Activated CD4-positive, alpha-beta T cell treated with anti-CD3 and anti-CD28 coated beads, Interleukin-10, Interleukin-2, amounts not matched to agents 100 ng/mL and 50 ng/mL, durations not matched to agents 16 hours and 8 hours (primary cell): Measurements from ENCODE around the gene PVRIG.
A peak's percentile ranks its signal among the peaks of the same experiment; 100 is the strongest.
"Not testable (repeated sequence)": the region's sequence is repeated elsewhere in the genome, so short reads cannot be mapped to it uniquely, and the experiment has no call there.

Experiments
- DNase-seq: peaks from one replicate; pipeline ENCODE4 v3.0.0-alpha.2; 2020

PVRIG gene

DNA sequence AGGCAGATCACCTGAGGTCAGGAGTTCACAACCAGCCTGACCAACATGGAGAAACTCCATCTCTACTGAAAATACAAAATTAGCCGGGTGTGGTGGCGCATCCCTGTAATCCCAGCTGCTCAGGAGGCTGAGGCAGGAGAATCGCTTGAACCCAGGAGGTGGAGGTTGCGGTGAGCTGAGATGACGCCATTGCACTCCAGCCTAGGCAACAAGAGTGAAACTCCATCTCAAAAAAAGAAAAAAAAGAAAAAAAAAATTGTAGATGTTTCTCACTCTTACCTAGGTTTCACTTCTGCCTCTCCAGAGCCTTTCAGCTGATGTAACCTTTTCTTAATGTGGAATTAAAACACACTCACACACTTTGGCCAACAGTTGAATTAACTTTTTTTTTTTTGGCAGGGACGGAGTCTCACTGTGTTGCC, 23.8 kb upstream of the PVRIG start:
- DNase-seq, result not testable (repeated sequence)

DNA sequence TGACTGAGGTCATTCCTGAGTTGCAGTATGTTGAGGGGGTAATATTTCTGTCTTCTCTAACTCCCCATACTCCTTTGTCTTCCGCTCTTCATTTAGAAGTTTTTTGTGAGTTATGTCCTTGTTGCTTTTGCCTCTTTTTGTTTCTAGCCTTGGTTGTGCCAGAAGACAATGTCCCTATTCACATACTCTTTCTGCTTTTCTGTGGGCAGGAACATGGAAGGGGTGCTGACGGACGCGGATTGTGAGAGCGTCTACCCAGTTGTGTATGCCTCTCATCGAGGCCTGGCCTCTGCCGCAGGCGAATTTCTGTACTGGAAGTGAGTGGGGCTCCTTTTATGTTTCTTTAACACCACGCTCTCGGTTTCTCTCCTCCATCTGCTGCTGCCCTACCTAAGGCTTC, 21.5 kb upstream of the PVRIG start:
- DNase-seq, result no peak

DNA sequence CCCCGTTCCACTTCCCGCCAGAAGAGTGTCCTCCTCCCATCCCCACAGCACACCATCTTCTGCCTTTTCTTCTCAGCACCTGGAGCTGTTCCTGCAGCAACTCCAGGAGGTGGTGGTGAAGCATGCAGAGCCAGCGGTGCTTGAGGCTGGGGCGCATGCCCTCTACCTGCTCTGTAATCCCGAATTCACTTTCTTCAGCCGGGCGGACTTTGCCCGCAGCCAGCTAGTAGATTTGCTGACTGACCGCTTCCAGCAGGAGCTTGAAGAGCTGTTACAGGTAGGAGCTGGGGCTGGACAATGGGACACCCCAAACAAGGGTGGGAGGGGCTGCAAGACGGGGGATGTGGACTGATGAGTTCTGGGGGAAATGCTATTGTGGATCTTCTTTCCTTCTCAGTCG, 19.1 kb upstream of the PVRIG start:
- no peak for DNase-seq

DNA sequence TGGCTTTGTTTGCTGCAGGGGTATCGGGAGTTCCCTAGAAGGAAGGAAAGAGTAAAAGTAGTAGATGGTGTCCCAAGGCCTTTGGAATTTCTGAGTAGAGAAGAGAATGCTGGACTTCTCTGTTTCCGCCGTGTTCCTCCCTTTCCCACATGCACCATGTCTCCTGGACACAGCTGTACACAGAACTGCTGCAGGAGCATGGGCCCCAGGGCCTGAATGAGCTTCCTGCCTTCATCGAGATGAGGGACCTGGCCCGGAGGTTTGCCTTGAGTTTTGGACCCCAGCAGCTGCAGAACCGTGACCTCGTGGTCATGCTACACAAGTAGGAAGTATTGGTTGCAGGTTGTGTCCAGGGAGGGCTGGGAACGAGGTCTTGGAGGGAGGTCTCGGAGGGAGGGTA, 15.3 kb upstream of the PVRIG start:
- DNase-seq, result no peak

DNA sequence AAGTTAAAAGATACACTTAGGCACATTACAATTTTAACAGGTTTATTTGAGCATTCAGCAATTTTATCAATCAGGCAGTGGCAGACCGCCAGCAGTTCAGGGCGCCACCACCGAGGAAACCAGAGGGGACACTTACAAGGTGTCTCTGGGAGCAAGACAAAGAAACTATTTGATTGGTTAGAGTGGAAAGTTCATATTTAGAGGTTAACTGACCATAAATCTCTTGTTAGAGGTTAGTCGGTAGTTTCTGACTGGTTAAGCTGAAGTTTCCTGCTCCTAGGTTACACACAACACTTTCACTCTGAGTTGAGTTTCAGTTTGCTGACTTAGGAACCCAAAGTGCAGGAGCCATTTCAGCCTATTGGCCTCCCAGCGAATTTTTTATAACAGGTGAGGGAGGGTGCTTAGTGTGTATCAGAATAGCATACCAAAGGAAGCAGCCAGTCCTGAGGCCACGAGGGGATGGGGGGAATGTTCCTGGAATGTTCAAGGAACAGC, 10.8 kb upstream of the PVRIG start:
- peak; percentile 92 for DNase-seq

DNA sequence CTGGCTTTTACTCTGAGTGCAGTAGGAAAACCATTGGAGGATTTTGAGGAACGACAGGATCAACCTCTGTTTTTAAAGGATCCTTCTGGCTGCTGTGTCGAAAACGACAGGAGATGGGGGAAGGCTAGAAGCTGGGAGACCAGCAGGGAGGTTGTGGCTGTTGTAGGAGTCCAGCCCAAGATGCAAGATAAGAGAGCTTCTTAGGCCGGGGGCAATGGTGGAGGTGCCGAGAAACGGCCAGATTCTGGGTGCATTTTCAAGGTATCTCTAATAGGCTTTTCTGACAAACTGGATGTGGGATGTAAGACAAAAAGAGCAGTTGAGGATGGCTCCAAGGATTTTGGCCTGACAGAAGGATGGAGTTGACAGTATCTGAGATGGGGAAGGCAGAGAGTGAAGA, 10.3 kb upstream of the PVRIG start:
- no peak for DNase-seq

DNA sequence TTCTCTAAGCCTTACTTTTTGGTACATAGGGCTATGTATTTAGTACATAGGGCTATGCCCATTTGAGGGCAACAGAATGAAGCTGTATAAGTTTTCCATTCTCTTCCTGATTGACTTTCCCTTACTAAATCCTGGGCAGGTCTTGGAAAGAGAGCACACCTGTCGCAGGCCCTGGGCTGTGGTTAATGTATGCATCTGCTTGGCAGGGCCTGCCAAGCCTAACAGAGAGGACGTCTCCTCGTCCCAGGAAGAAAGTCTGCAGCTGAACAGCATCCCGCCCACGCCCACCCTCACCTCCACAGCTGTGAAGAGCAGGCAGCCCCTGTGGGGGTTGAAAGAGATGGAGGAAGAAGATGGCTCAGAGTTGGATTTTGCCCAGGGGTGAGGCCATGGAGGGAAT, 8.9 kb upstream of the PVRIG start:
- no peak for DNase-seq

DNA sequence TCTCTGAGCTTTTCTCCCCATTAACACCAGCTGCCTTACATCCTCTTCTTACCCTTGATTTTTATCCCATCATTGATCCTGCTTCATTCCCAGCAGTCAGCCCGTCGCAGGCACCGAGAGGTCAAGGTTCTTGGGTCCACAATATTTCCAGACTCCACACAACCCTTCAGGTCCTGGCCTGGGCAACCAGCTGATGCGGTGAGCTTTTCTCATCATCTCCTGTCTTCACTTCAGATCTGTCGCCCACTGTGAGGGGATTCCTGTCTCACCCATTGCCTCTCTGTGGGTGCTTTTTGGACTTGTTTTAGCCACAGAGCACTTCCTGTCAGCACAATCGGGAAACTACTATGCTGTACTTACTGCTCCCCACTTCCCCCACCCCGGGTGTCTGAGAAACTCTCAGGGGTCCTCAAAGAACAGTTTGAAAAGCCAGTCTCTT, 8.4 kb upstream of the PVRIG start:
- DNase-seq, result peak; percentile 64

DNA sequence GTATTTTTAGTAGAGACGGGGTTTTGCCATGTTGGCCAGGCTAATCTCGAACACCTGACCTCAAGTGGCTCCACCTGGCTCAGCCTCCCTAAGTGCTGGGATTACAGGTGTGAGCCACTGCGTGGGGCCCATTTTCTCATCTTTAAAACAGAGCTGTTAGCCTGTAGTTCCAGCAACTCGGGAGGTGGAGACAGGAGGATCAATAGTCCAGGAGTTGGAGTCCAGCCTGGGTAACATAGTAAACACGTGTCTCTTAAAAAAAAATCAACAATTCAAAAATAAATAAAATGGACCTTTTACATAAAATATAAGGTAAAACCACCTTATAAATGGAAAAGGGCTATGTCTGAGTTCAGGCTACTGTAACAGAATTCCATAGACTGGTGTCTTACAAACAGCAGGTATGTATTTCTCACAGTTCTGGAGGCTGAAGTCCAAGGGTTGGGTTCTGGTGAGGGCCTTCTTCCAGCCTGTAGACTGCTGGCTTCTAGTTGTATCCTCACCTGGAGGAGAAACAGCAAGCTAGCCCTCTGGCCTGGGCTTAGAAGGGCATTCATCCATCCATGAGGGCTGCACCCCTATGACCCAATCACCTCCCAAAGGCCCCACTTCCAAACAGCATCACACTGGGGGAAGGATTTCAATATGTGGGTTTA, 7.0 kb upstream of the PVRIG start:
- DNase-seq, result no peak

DNA sequence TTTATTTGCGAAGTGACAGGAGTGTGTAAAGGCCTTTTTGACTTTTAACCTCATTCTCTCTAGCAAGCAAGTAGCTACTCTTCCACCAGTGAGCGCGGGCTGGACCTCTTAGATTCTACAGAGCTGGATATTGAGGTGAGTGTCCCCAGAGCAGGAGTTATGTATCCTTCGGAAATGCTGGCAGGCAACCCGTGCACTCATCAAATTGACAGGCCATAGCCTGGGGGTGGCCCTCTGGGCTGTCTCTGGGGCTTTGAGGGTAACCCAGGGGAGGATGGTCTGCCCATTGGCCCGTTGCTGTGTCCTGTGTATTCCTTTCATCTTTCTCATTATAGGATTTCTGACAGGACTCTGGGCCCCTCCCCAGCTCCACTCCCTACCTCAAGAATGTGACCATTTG, 6.1 kb upstream of the PVRIG start:
- no peak for DNase-seq

DNA sequence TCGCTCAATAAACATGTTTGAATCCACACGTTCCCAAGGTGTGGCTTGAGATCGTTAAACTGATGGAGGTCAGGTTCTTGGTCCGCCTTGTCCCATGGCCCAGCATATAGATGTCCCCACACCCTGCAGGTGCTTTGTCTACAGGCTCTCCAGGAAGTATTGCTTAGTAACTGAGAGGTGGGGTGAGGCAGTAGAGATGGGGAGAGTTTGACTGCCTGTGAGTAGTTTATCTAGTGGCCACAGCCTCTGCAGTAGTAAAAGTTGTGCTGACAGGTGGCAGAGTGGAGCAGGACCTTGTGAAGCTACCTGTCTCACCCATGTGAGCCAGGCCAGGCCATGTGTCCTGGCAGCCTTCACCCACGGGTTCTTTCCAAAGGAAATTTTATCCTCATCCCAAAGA, 5.4 kb upstream of the PVRIG start:
- DNase-seq, result not testable (repeated sequence)

DNA sequence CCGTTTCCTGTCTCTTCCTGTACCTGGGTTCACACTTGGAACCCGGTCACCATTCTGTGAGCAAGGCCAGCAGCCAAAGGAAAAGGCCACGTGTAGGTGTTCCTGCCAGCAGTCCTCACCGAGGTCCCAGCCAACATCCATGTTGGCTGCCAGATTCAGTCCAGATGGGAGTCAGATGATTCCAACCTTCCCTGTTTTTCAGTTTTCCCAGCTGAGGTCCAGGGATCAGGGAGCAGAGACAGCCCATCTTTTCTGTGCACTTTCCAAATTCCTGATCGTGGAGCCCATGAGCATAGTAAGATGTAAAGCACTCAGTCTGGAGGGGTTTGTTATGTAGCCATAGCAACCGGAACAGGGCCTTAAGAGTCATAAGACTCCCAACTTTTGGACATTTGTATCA, 3.9 kb upstream of the PVRIG start:
- DNase-seq, result no peak

DNA sequence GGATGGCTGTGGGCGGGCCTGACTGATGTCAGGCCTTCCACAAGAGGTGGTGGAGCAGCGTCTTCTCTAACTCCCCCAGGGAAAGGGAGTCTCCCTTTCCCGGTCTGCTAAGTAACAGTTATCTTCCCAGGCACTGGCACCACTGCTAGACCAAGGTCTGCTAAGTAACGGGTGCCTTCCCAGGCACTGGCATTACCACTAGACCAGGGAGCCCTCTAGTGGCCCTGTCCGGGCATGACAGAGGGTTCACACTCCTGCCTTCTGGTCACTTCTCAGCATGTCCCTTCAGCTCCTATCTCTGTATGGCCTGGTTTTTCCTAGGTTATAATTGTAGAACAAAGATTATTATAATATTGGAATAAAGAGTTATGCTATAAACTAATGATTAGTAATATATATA, 1.8 kb upstream of the PVRIG start:
- DNase-seq, result peak; percentile 91

DNA sequence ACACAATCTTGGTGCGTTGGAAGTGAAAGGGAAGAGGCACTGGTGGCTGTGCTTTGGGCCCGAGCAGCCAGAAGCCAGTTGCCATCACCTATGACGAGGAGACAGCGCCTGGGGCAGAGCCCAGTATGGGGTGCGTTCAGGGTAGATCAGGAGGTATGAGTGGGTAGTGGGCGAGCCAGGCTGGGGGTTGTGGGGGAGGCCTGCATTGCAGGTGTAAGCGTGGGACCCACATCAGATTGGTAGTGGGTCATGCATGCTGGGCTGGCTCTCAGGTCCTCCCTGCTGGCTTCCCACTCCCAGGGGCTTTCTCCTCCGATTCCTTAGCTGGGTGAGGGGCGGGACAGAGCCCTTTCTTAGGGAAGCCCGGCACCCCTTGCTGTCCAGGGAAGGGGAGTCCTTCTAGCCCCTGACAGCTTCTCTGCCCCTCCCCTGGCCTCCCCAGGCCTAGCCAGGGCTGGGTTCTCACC, 445 bp upstream of the PVRIG start:
- peak; percentile 47 for DNase-seq

DNA sequence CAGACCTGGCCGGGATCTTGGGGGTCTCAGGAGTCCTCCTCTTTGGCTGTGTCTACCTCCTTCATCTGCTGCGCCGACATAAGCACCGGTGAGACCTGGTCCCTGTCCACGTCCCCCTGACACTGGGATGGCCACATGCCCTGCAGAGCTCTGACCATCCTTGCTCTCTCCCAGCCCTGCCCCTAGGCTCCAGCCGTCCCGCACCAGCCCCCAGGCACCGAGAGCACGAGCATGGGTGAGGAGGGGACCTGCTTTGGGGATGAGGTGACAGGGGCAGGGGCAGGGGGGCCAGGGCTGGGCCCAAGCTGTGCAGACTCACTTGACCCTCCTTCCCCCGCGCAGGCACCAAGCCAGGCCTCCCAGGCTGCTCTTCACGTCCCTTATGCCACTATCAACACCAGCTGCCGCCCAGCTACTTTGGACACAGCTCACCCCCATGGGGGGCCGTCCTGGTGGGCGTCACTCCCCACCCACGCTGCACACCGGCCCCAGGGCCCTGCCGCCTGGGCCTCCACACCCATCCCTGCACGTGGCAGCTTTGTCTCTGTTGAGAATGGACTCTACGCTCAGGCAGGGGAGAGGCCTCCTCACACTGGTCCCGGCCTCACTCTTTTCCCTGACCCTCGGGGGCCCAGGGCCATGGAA, 959 bp downstream of the PVRIG start:
- DNase-seq, result no peak

DNA sequence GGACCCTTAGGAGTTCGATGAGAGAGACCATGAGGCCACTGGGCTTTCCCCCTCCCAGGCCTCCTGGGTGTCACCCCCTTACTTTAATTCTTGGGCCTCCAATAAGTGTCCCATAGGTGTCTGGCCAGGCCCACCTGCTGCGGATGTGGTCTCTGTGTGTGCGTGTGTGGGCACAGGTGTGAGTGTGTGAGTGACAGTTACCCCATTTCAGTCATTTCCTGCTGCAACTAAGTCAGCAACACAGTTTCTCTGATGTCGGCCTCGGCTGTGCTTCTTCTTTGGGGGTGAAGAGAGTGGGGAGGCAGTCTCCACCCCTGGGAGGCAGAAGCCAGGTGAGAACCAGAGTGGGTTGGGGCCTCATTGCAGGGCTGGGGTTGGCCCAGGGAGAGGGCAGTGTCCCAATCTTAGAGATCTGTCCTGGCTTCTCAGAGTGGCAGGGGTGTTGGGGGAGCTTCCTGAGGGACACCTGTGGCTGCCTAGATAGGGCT, 1.5 kb downstream of the PVRIG start:
- peak; percentile 91 for DNase-seq

DNA sequence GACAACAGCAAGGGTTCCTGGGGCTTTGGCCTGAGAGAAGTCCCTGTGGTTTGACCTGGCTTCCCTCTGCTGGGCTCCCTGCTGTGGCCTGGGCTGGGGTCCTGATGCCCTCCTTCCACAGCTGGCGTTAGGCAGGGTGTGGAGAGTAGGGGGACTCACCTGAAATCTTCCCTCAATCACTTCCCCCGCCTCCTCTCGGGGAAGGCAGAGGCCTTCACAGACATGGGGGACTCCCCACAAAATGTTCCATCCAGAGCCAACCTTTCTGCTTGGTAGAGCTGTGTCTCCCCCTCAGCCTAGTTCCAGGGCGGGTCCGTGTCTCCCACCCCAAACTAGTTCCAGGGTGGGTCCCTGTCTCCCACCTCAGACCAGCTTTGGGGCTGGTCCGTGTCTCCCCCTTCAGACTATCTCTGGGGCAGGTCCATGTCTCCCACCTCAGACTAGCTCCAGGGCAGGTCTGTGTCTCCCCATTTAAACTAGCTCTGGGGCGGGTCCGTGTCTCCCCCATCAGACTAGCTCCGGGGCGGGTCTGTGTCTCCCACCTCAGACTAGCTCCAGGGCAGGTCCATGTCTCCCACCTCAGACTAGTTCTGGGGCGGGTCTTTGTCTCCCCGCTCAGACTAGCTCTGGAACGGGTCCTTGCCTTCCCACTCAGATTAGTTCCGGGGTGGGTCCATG, 2.2 kb downstream of the PVRIG start:
- no peak for DNase-seq

DNA sequence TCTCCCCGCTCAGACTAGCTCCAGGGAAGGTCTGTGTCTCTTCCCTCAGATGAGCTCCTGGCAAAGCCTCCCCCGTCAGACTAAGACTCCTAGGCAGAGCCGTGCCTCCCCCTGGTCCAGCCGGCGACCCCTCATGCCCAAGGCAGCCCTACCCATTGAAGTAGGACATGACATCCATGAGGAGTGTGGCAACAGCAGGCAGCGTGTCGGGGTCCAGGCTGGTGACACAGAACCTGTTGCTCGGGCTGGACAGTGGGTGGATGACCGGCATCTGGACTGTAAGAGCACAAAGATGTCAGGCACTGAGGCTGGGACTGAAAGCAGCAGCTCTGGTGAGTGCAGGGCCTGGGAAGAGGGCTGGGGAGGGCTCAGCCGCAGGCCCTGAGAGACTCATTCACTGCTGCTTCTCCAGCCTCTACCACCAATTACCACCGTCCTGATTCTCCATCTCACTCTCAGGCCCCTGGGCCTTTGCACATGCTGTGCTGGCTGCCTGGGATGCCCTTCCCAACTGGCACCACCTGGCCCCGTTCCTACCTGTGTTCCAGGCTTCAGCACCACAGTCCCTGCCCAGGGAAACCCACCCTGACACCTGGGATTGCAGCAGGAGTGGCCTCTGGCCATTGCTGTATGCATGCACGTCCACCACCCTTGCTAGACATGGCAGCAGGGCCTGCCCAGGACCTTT, 2.8 kb downstream of the PVRIG start:
- DNase-seq, result no peak

DNA sequence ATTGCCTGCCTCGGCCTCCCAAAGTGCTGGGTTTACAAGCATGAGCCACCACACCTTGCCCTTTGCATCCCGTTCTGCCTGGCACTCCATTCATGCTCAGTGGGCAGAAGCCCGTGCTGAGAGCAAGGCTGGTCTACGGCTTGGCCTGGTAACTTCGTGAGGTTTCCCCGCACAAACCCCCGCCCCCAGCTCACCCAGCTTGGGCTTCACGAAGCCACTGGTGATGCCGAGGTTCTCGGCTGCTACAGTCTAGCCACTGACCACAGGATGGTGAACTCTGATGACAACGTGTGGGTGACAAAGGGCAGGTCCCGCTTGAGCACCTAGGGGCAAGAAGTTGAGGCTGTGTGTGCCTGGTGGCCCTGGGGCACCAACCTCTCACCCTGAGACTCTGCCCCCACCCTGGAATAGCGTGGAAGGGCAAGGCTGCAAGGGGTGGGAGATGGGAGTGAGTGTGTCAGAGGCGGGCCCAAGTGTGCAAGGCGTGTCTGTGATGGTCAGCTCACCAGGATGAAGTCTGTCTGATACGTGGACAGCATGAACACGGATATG, 3.7 kb downstream of the PVRIG start:
- DNase-seq, result not testable (repeated sequence)

DNA sequence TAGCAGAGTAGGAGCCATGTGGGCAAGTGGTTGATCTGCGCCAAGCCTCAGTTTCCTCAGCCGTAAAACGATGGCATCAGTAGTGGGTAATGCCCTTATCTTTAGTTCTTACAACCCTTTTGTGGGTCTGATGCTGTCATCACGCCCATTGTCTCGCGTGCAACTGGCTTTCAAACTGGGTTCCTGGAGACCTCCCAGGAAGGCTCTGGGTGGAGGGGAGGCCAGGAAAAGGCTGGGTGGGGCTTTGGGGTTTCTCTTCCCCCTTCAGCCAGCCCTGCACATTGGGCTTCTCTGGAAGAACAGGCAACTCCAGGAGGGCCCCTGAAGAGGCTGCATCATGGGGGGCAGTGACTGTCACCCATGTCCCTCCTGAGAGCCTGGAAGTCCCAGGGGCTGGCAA, 5.1 kb downstream of the PVRIG start:
- DNase-seq, result not testable (repeated sequence)

DNA sequence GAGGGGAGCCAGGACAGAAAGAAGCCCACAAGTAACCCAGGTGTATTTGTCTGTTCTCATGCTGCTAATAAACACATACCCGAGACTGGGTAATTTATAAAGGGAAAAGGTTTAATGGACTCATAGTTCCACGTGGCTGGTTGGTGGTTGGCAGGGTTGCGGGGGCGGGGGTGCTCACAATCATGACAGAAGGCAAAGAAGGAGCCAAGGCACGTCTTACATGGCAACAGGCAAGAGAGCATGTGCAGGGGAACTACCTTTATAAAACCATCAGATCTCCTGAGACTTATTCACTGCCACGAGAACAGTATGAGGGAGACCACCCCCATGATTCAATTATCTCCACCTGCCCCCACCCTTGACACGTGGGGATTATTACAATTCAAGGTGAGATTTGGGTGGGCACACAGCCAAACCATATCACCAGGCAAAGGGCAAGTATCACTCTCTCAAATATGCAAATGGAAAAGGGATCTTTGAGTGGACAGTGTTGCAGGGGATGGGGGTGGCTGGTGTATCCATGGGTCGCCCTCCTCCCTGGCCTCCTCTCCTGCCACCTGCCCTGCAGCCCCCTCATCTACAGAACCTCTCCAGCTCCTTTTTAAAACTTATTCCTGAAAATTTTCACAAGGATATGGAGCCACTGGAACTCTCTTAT, 15.0 kb downstream of the PVRIG start:
- not testable (repeated sequence) for DNase-seq

DNA sequence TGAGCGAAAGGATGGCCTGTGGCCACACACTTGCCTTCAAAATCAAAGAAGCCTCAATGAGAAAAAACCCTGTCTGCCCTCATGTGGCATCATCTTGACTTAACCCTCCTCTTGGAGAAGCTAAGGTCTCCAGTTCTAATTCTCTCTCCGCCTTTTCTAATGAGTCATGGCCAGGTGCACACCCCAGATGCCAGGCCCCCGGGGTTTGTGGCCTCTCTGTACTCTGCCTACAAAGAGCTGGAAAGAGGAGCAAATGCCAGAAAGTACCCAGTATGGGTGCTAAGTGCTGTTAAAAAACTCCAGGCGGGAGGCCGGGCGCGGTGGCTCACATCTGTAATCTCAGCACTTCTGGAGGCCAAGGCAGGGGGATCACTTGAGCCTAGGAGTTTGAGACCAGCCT, 20.2 kb downstream of the PVRIG start:
- DNase-seq, result not testable (repeated sequence)
